IPS-18c (cell line): Measurements from ENCODE around the gene RET.

ENCODE experiments used
- H3K4me3 ChIP-seq: 2 replicates; pipeline ENCODE4 v1.7.0; 2013; ENCODE audit warnings: low read depth, mild to moderate bottlenecking, low read length, moderate library complexity; ENCODE audit not compliant: insufficient read depth
- H3K9me3 ChIP-seq: one replicate; pipeline ENCODE4 v1.6.1; 2013; ENCODE audit warnings: mild to moderate bottlenecking, low read length, moderate library complexity; ENCODE audit not compliant: control insufficient read depth, insufficient read depth

Gene RET

DNA sequence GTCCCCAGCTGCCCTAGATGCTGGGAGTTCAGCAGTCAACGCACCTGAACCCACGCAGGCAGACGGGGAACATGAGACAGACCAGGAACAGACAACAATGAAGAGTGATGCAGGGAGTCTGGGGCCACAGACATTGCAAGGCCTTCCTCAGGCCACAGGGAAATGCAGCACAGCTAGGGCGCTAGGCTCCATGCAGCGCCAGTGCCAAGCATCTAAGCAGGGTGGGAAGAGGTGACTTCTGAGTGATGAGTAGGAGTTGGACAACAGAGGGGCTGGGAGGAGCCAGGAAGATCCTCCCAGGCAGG, 7.7 kb upstream of the RET start:
- Histone ChIP-seq H3K4me3 (no peak overlapping the region), H3K9me3 (no peaks in the 10 kb centered on the region)

DNA sequence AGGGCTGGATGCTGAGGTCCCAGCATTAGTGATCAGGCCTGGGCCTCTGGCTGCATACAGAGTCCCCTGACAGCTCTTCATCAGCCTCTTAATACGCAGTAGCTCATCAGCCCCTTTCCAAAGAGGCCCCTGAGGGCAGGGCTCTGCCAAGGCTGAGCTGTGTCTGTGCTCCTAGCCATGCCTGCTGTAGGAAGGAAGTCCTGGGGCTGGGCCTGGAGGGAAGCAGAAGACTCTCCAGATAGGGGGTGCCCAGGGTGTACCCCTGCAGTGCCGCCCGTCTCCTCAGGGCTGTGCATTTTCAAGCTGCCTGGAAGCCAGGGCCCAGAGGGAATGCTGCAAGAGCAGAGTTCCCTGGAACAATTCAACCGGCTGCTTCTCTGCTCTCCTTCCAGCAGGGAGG, 7.3 kb upstream of the RET start:
- Histone ChIP-seq H3K9me3 (no peaks in the 10 kb centered on the region), H3K4me3 (no peak overlapping the region)

DNA sequence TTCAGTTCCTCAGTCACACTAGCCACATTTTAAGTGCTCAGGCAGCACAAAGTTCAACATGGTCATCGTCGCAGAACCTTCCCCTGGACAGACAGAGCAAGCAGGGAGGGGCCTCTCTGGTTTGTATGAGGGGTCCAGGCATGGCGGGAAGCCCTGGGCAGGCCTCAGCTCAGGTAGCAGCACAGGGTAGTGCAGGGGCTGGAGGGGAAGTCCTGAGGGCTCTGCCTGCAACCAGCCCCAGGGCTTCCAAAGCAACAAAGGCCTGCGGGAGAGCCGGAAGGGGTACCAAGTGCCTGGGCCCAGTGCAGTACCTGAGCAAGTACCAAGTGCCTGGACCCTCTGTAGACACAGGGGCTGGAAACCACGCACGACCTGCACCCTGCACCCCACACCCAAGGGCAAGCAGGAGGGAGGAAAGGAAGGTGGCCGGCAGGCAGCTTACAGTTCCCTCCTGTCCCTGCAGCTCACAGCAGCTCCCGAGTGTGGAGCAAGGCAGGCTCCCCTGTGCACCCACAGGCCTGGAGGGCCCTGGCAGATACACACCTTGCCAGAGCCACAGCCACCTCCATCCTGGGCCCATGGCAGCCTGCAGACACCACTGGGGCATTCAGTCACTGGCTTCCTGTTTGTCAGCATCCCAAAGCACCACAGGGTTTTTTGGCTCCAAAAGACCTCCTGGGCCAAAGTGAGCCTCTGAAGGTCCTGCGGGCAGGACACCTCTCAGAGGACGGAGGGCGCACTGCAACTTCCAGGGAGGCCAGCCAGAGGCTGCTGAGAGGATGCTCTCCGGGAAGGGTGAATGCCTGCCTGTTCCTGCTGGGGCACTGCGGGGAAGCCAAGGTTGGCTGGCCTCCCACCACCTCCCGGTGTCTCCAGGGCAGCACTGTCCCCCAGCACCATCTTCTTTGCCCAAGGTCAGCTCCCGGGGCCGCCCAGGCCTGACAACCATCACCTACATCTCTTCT, 6.5 kb upstream of the RET start:
- Histone ChIP-seq H3K4me3 (no peak overlapping the region), H3K9me3 (no peaks in the 10 kb centered on the region)

DNA sequence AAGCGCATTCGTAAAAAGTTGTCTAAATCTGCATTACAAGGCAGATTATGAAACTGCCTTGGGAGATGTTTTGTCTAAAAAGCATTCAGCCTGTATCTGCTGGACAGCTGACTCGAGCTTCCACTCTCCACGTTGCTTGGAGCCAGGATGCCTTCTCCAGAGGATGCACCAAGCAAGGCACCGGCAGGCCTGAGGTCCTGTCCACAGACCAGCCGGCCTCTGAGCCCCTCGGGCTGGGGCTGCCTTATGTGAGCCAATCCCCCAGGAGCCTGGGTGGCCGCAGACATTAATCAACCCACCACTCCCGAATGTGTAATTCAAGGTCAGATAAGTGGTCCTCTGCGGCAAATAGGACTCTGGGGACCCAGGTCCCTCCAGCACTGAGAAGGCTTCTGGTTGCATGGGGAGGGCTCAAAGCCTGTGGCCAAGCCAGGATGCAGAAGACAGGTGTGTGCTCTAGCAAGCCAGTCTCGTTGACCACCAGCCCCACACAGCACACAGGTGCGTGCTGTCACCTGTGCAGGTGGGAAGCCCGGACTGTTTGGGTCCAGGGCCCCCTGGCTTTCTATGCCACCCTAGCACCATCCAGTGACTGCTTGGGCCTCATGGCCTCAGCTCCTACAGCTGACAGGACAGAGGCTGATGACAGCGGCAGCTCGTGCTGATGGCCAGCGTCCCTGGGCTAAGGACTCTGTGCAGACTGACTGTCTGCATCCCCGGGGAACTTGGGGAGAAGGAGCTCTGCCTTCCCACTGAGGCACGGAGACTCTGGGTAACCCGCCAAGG, 4.8 kb upstream of the RET start:
- H3K9me3 ChIP-seq = peaks cover 5% of the 10 kb centered on the region
- no peak overlapping the region for H3K4me3 ChIP-seq

DNA sequence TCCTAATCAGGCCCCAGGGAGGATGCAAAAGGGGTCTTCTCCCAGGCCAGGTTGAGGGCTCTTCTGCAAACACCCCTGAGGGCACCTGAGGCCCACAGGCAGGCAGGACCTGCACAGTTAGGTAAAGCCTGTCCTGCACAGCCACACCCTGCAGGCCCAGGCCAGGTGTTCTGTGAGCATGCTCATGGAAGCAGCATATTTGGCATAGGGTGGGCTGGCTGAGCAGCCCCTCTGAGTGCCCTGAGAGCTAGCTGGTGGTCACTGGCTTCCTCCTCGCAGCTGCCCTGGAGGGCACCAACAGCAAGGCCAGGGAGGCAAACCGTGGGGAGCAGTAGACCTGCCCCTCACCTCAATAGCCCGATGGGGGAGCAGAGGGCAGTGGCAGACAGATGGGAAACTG, 3.7 kb upstream of the RET start:
- H3K4me3 ChIP-seq = no peak overlapping the region
- peaks cover 5% of the 10 kb centered on the region for H3K9me3 ChIP-seq

DNA sequence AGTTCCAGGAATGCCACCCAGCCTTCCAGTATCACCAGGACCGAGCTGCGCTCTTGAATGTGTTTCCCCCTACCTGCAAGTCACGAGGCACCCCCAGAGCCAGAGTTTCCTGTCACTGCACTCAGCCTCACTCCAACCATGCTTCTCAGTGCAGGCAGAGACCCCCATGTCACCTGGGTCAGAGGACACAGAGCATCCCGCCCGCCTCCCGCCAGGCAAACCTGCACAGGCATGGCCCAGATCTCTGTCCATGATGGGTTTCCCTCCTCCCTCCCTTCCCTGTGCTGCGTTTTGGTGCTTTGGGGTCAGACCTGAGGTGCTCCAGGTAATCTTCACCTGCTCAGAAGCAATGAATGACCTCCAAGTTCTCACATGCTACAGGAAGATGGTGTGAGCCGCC, 3.1 kb upstream of the RET start:
- Histone ChIP-seq H3K4me3 (no peak overlapping the region), H3K9me3 (peaks cover 5% of the 10 kb centered on the region)

DNA sequence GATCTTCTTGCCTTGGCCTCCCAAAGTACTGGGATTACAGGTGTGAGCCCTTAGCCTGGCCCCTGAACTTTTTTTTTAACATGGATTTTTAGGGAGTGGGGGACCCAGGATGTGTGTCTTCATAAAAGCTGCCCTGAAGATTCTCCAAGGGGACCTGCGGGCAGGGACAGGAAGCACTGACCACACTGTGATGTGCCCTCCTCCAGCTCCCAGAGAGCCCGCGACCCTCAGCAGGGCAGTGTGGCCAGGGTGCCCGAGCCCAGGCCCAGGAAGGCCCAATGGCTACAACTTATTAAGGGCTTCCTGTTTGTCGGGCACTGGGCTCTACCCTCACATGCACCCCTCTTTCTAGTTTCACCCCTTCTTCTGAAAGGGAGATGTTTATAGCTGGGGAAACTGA, 2.5 kb upstream of the RET start:
- Histone ChIP-seq H3K9me3 (peaks cover 5% of the 10 kb centered on the region), H3K4me3 (no peak overlapping the region)

DNA sequence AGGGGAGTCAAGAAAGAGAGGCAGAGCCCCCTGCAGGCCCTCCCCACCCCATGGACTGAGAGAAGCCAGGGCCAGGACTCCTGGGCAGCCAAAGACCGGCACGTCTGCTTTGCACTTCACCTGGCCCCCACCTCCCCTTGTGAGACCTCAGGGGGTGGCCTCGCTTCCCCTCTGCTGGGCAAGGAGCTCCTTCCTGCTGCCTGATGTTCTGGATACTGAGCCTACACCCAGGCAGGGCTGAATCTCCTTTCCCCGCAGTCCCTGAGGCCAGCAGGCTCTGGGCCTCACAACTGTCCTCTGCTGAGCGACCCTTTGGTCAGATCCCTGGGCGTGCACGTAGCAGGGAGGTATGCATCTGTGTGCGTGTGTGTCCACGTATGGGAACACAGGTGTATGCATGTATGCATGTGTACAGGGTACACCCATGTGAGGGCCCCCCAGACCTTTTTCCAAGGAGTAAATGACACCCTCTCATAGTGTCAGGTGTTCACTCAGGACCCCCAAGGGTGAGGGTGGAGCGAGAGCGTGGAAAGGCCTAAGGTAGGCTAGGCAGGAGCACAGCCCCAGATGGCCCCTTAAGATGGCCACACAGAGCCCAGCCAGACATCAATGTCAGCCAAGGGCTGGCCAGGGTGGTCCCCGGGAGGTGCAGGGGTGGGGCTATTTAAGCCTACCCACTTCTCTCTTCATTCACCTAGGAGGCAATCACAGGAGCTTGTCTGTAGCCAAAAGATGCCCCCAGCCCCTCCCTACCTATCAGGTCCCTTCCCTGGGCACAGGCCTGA, 1.9 kb upstream of the RET start:
- Histone ChIP-seq H3K9me3 (peaks cover 5% of the 10 kb centered on the region), H3K4me3 (no peak overlapping the region)

DNA sequence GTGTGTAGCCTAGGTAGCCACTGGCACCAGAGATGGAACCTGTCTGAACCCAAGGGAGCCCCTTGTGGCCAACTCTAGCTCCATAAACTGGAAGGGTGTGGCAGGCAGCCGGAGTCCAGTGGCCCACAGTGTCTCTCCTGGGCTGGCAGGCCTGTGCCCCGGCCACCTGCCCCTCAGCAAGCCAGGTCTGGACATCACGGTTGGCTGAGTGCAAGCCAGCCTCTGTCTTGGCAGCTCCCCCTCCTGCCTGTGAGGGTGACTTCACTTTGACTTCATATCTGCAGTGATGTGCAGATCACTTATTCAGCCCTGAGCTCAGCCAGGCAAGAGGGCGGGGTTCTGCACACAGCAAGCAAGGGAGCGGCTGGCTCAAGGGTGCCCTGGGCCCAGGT, 1.3 kb upstream of the RET start:
- Histone ChIP-seq H3K9me3 (peaks cover 5% of the 10 kb centered on the region), H3K4me3 (no peak overlapping the region)

DNA sequence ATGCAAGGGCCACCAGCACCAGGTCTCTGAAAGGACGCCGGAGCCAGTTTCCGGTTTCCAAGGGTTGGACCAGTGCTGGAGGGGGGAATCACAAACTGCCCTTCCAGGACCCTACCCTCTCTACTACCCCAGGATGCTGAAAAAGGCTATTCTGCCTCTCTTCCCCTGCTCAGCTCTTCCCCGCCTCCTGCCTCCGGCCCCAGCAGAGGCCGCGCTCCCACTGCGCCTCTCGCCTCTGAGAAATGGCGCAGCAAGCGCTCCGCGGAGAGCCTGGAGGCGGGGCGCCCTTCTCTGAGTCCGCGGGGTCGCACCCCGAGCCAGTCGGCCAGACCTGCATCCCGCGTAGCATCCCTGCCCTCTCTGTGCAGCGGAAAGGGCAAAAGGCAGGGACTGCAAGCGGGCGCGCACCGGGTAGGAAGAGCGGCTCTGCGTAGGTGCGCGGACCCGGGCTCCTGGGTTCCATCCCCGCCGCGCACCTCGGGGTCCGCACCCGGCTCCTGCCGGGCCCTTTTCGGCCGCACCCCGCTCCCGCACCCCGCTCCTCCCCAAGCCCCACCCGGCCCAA, 476 bp upstream of the RET start:
- H3K4me3 ChIP-seq = peak overlapping the region; percentile 65; the same call in 1 of the 2 replicates

DNA sequence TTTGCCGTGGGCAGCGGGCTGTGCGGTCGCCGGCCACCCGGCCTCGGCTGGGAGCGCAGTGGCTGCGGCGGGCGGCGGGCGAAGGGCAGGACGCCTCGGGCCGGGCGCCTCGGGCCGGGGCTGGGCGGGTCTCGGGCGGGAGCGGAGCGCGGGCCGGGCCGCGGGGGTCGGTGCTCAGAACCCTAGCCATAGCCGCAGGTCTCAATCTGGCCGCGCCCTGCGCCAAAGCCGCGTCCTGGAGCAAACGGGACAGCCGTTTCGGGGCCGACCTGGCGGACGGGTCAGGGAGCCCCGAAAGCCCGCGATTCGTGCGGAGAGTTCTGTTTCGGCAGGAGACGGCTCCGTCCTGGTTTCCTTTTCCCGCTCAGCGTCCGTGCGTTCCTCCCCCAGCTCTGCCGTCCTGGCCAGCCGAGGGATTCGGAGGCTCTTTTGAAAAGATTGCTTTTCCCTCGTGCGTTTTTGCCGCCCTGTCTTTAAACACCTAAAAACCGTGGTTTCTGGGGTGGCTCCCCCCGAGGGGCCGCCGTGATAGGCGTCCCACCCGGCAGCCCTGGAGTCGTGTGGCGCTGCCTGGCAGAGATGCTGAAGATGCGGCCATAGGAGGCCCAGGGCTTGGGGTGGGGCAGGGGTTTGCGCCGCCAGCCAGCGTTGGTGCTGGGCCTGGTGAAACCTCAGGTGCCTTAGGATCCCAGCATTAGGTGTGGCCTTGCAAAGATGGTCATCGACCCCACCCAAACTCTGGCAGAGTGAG, 727 bp downstream of the RET start:
- Histone ChIP-seq H3K4me3 (peak overlapping the region; percentile 65), H3K9me3 (peaks cover 5% of the 10 kb centered on the region)

More for the DNA sequence above, 476 bp upstream of the RET start:
- peaks cover 5% of the 10 kb centered on the region for H3K9me3 ChIP-seq

DNA sequence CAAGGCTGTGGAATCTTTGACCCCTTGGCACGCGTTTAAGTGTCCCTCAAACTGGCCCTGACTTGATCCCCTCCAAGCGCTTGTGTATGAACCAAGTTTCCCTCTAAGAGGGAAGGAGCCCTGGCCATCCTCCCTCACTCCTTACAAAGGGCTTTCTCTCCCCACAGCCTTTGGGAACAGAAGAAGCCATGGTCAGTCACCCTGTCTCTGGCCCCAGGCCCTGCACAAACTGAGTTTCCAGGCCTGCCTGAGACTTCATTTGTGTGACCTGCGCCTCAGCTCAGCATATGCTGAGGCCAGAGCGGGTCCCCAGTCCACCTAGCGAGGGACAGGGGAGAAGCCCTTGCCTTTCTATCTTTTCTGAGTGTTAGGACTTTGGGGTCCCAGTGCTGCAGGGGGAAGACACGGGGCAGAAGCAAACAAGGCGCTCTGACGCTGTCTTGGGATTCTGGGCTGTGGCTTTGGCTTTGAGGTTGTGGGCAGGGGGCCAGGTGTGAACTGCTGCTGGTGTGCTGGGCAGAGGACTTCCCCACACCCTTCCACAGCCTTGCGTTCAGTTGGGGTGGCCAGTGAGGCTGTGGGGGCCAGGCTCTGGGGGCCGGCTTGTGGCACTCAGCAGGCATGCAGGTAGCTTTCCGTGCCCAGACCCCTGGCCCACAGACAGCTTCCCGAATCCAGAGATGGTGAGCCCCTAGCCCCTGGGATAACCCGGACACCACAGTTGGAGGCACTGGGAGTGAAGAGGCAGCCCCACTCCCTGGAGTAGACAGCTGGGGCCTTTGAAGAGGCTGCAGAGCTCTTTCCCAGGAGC, 1.5 kb downstream of the RET start:
- Histone ChIP-seq H3K9me3 (peaks cover 5% of the 10 kb centered on the region), H3K4me3 (no peak overlapping the region)

DNA sequence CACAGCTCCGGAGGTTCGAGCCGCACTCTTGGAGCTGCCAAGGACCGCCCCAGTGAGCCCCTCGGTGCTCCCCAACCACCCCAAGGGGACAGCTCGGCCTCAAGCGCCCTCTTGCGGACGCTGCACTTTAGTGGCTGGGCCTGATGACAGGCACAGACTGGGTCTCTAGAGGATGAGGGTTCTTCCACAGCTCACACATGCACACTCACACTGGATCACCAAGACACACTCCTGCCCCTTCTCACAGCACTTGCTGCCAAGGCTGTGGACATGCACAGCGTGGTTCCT, 2.1 kb downstream of the RET start:
- no peak overlapping the region for H3K4me3 ChIP-seq
- peaks cover 5% of the 10 kb centered on the region for H3K9me3 ChIP-seq

DNA sequence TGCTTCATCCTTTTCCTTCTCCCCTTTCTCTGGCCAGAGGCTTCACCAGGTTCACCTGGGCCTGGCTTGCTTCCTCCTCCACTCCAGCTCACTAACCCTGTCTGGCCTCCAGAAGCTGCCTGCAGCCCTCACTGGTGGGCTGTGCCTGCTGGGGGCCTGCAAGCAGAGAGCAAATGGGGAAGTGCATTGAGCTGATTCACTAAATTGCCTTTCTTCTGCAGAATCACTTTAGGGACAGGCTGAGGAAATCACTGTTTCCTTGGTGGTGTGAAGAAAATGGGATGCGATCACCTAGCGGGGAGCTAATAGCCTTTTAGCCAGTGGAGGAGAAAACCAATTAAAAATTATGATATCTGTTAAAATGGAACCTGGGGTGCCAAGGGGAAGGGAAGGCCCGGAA, 3.0 kb downstream of the RET start:
- Histone ChIP-seq H3K4me3 (no peak overlapping the region), H3K9me3 (peaks cover 5% of the 10 kb centered on the region)

DNA sequence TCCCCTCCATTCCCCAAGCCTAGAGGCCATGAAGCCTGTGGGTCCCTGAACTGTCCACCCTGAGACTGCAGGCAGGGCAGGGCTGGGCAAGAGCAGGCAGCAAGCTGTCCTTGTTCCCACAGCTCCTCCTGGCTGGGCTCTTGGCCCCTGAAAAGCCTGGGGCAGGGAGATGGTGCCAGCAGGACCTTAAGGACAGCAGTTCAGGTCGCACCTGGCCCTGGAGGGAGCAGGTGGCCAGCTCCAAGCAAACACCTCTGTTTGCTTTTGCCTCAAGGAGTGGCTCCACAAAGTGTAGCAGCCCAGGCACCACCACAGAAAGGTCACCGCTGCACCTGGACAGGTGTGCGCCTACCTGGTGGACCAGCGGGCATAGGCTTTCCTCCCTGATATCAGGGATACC, 5.2 kb downstream of the RET start:
- Histone ChIP-seq H3K9me3 (no peaks in the 10 kb centered on the region), H3K4me3 (no peak overlapping the region)

DNA sequence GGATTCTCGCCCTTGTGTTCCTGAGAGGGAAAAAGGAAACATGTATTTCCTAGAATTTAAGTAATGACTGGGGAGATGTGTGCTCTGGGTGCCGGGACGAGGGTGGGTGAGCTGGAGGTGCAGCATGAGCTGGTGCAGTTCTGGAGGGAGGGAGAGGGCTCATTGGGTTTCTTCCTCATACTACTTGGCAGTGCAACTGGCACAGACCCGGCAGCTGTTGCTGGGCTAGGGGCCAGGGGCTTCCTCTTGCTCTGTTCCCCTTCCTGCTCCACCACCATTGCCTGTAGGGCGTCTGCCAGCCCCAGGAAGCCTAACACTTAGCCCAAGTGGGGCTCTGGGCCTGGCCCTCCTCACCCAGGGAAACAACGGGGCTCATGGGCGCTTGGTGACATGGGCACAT, 5.9 kb downstream of the RET start:
- H3K4me3 ChIP-seq = no peak overlapping the region
- H3K9me3 ChIP-seq = no peaks in the 10 kb centered on the region
